Neural cell (in vitro differentiated cells): ENCODE results near the gene CTNNA1. TPM values are rescaled to one million over a fixed set of nuclear protein-coding genes. Genes with fewer than 3 reads are reported as not detected.

Experiments
- H2AFZ ChIP-seq: fragments of 200-600, 300-800 bp; sonication (generic), shearing (Covaris generic); 2 replicates; pipeline ENCODE4 v1.6.0; 2014; ENCODE audit warnings: low read depth, mild to moderate bottlenecking, antibody characterized with exemption, low read length, moderate library complexity
- H3F3A ChIP-seq: fragments of 200-600 bp; shearing (Covaris generic); 2 replicates; pipeline ENCODE4 v1.6.1; 2016; ENCODE audit warnings: mild to moderate bottlenecking, moderate library complexity, mixed read lengths, antibody characterized with exemption, low read length; ENCODE audit not compliant: insufficient read depth, poor library complexity, severe bottlenecking
- H3K27ac ChIP-seq: fragments of 200-600, 300-800 bp; sonication (generic), shearing (Covaris generic); 2 replicates; pipeline ENCODE4 v1.5.1; 2014; ENCODE audit warnings: mild to moderate bottlenecking, low read length, moderate library complexity
- H3K27me3 ChIP-seq: fragments of 300-800, 200-600 bp; sonication (generic), shearing (Covaris generic); 2 replicates; pipeline ENCODE4 v1.6.0; 2014; ENCODE audit warnings: mild to moderate bottlenecking, low read depth, low read length, moderate library complexity; ENCODE audit not compliant: insufficient read depth
- H3K36me3 ChIP-seq: fragments of 300-800, 200-600 bp; sonication (generic), shearing (Covaris generic); 2 replicates; pipeline ENCODE4 v1.5.1; 2014; ENCODE audit warnings: mild to moderate bottlenecking, antibody characterized with exemption, low read length, moderate library complexity; ENCODE audit not compliant: insufficient read depth
- H3K4me2 ChIP-seq: fragments of 300-800, 200-600 bp; sonication (generic), shearing (Covaris generic); 2 replicates; pipeline ENCODE4 v1.6.0; 2014; ENCODE audit warnings: mild to moderate bottlenecking, low read length
- H3K4me3 ChIP-seq: fragments of 300-800, 200-600 bp; sonication (generic), shearing (Covaris generic); 2 replicates; pipeline ENCODE4 v1.5.1; 2014; ENCODE audit warnings: mild to moderate bottlenecking, low read length, moderate library complexity
- H3K79me2 ChIP-seq: fragments of 200-600 bp; shearing (Covaris generic); replicated peaks from 2 replicates; pipeline ENCODE4 v1.6.0; 2014; ENCODE audit warnings: mild to moderate bottlenecking, low read length, moderate library complexity; ENCODE audit not compliant: insufficient read depth
- H3K9ac ChIP-seq: fragments of 300-800, 200-600 bp; sonication (generic), shearing (Covaris generic); 2 replicates; pipeline ENCODE4 v1.6.1; 2016; ENCODE audit warnings: mild to moderate bottlenecking, low read length, mixed read lengths
- H3K9me2 ChIP-seq: fragments of 200-600 bp; shearing (Covaris generic); 2 replicates; pipeline ENCODE4 v1.6.1; 2016; ENCODE audit warnings: mild to moderate bottlenecking, low read length, mixed read lengths; ENCODE audit not compliant: insufficient read depth
- H3K9me3 ChIP-seq: fragments of 200-600, 300-800 bp; sonication (generic), shearing (Covaris generic); 2 replicates; pipeline ENCODE4 v1.6.1; 2016; ENCODE audit warnings: mild to moderate bottlenecking, mixed run types, low read length, moderate library complexity, mixed read lengths
- H4K20me1 ChIP-seq: fragments of 200-600 bp; shearing (Covaris generic); 2 replicates; pipeline ENCODE4 v1.6.1; 2016; ENCODE audit warnings: mild to moderate bottlenecking, mixed run types; ENCODE audit not compliant: insufficient read depth
- EP300 ChIP-seq: fragments of 450-650 bp; conservative IDR thresholded peaks from 2 replicates; pipeline ENCODE4 v1.6.1; 2014; ENCODE audit warnings: antibody characterized with exemption, mild to moderate bottlenecking, moderate library complexity; ENCODE audit not compliant: poor library complexity, severe bottlenecking
- EZH2 ChIP-seq: fragments of 200-600, 300-800 bp; shearing (Covaris generic), sonication (generic); IDR thresholded peaks from 2 replicates; pipeline ENCODE4 v1.6.1; 2014; ENCODE audit warnings: antibody characterized with exemption, low read length, borderline replicate concordance, mild to moderate bottlenecking; ENCODE audit not compliant: insufficient read depth, poor library complexity, severe bottlenecking
- MXI1 ChIP-seq: fragments of 450-650 bp; conservative IDR thresholded peaks from 2 replicates; pipeline ENCODE4 v1.6.1; 2014; ENCODE audit warnings: antibody characterized with exemption, mild to moderate bottlenecking; ENCODE audit not compliant: poor library complexity, severe bottlenecking
- POLR2AphosphoS5 ChIP-seq: IDR thresholded peaks from 2 replicates; pipeline ENCODE4 v1.6.1; 2012
- RAD21 ChIP-seq: fragments of 450-650 bp; conservative IDR thresholded peaks from 2 replicates; pipeline ENCODE4 v1.6.1; 2014; ENCODE audit warnings: antibody characterized with exemption, mild to moderate bottlenecking, moderate library complexity
- SMC3 ChIP-seq: fragments of 450-650 bp; conservative IDR thresholded peaks from 2 replicates; pipeline ENCODE4 v1.6.1; 2014; ENCODE audit warnings: antibody characterized with exemption, mild to moderate bottlenecking, moderate library complexity; ENCODE audit not compliant: poor library complexity
- TAF1 ChIP-seq: IDR thresholded peaks from 2 replicates; pipeline ENCODE4 v1.6.1; 2012; ENCODE audit warnings: low read depth
- polyA plus RNA-seq: library from polyadenylated mRNA; depleted of rRNA; stranded (reverse); fragments of >200 nt; gene quantifications from 2 replicates; pipeline ENCODE4 v1.2.3, GENCODE V29; 2014
- TF ChIP-seq, protein P1 (sequence below): IDR thresholded peaks from 2 replicates; pipeline ENCODE4 v1.6.1; 2012; ENCODE audit warnings: borderline replicate concordance
- TF ChIP-seq, protein P2 (sequence below): fragments of 450-650 bp; IDR thresholded peaks from 2 replicates; pipeline ENCODE4 v1.5.1; 2014; ENCODE audit warnings: antibody characterized with exemption, mild to moderate bottlenecking, moderate library complexity; ENCODE audit not compliant: poor library complexity, severe bottlenecking

CTNNA1 gene
- polyA plus RNA-seq, 1 donor from 2014 or later: 87.9 TPM

DNA sequence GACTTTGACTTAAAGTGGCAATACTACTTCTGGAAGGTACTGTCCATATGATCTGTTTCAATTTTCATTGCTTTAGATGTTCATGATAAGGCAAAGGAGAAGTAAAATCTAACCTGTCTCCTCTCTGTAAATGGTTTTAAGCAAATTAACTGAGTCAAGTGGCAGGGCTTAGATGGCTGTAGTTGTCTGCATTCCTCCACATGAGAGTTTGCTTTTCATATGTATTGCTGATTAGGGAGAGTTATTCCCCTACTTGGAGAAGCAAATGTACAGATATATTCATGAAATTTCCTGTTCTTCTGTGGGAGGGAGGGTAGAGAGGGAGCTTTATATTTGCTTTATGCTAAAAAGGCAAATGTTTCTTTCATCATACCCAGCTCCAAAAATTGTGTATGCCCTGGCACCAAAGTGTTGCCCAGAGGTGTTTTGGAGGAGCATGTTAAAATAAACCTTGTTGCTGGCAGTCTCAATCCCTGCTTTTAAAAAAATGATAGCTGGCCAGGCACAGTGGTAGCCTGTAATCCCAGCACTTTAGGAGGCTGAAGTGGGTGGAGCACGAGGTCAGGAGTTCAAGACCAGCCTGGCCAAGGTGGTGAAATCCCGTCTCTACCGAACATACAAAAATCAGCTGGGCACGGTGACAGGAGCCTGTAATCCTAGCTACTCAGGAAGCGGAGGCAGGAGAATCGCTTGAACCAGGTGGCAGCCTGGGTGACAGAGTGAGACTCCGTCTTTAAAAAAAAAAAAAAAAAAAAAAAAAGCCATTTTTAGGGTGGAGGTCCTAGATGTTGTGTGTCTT lies 125.4 kb downstream of the CTNNA1 start:
- H2AFZ ChIP-seq: no peak overlapping the region
- H3K4me2 ChIP-seq: no peak overlapping the region
- H3K9me2 ChIP-seq: no peaks in the 10 kb centered on the region
- H3K79me2 ChIP-seq: peaks cover 13% of the 10 kb centered on the region
- TF ChIP-seq EZH2 (no peak), RAD21 (no peak), TAF1 (no peak), POLR2AphosphoS5 (no peak), EP300 (no peak), SMC3 (no peak), MXI1 (no peak)
- TF ChIP-seq, protein P1, sequence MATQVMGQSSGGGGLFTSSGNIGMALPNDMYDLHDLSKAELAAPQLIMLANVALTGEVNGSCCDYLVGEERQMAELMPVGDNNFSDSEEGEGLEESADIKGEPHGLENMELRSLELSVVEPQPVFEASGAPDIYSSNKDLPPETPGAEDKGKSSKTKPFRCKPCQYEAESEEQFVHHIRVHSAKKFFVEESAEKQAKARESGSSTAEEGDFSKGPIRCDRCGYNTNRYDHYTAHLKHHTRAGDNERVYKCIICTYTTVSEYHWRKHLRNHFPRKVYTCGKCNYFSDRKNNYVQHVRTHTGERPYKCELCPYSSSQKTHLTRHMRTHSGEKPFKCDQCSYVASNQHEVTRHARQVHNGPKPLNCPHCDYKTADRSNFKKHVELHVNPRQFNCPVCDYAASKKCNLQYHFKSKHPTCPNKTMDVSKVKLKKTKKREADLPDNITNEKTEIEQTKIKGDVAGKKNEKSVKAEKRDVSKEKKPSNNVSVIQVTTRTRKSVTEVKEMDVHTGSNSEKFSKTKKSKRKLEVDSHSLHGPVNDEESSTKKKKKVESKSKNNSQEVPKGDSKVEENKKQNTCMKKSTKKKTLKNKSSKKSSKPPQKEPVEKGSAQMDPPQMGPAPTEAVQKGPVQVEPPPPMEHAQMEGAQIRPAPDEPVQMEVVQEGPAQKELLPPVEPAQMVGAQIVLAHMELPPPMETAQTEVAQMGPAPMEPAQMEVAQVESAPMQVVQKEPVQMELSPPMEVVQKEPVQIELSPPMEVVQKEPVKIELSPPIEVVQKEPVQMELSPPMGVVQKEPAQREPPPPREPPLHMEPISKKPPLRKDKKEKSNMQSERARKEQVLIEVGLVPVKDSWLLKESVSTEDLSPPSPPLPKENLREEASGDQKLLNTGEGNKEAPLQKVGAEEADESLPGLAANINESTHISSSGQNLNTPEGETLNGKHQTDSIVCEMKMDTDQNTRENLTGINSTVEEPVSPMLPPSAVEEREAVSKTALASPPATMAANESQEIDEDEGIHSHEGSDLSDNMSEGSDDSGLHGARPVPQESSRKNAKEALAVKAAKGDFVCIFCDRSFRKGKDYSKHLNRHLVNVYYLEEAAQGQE: no peak
- TF ChIP-seq, protein P2, sequence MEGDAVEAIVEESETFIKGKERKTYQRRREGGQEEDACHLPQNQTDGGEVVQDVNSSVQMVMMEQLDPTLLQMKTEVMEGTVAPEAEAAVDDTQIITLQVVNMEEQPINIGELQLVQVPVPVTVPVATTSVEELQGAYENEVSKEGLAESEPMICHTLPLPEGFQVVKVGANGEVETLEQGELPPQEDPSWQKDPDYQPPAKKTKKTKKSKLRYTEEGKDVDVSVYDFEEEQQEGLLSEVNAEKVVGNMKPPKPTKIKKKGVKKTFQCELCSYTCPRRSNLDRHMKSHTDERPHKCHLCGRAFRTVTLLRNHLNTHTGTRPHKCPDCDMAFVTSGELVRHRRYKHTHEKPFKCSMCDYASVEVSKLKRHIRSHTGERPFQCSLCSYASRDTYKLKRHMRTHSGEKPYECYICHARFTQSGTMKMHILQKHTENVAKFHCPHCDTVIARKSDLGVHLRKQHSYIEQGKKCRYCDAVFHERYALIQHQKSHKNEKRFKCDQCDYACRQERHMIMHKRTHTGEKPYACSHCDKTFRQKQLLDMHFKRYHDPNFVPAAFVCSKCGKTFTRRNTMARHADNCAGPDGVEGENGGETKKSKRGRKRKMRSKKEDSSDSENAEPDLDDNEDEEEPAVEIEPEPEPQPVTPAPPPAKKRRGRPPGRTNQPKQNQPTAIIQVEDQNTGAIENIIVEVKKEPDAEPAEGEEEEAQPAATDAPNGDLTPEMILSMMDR: no peak
- no peaks in the 10 kb centered on the region for H3K36me3 ChIP-seq
- no peaks in the 10 kb centered on the region for H4K20me1 ChIP-seq
- H3K27me3 ChIP-seq: no peaks in the 10 kb centered on the region
- no peaks in the 10 kb centered on the region for H3F3A ChIP-seq
- no peak overlapping the region for H3K9ac ChIP-seq
- H3K9me3 ChIP-seq: no peaks in the 10 kb centered on the region
- no peak overlapping the region for H3K4me3 ChIP-seq
- no peak overlapping the region for H3K27ac ChIP-seq

DNA sequence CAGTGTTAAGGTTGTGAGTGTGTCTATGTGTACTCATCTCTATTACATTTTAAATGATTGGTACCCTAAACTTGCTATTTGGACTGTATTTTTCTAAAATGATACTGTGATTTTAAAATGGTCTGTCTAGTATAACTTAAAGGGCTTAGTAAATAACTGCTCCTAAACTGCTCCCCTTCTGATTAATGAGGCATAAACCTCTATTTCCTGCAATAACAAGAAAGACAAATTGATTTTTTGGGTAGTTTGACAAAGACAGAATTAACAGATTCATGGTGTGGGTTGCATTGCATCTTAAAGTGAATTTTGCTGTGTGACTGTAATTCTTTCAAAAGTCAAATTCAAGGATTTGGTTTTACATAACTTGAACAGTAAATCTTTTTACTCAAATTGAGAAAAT lies 130.0 kb downstream of the CTNNA1 start:
- peaks cover 5% of the 10 kb centered on the region for H3K36me3 ChIP-seq
- H4K20me1 ChIP-seq: no peaks in the 10 kb centered on the region
- H3K9me2 ChIP-seq: no peaks in the 10 kb centered on the region
- no peak overlapping the region for H2AFZ ChIP-seq
- no peaks in the 10 kb centered on the region for H3K27me3 ChIP-seq
- H3K4me2 ChIP-seq: no peak overlapping the region
- no peaks in the 10 kb centered on the region for H3K9me3 ChIP-seq
- H3K4me3 ChIP-seq: no peak overlapping the region
- no peak overlapping the region for H3K9ac ChIP-seq
- no peaks in the 10 kb centered on the region for H3F3A ChIP-seq
- peaks cover 5% of the 10 kb centered on the region for H3K79me2 ChIP-seq
- TF ChIP-seq, protein P2: no peak
- TF ChIP-seq MXI1 (no peak), EP300 (no peak), SMC3 (no peak), TAF1 (no peak), EZH2 (no peak), RAD21 (no peak), POLR2AphosphoS5 (no peak)
- TF ChIP-seq, protein P1: no peak
- H3K27ac ChIP-seq: no peak overlapping the region
